ENCODE measurements around the gene KRT83.
"Not testable (repeated sequence)": the region's sequence is repeated elsewhere in the genome, so short reads cannot be mapped to it uniquely, and the experiment has no call there.

Gene KRT83

DNA sequence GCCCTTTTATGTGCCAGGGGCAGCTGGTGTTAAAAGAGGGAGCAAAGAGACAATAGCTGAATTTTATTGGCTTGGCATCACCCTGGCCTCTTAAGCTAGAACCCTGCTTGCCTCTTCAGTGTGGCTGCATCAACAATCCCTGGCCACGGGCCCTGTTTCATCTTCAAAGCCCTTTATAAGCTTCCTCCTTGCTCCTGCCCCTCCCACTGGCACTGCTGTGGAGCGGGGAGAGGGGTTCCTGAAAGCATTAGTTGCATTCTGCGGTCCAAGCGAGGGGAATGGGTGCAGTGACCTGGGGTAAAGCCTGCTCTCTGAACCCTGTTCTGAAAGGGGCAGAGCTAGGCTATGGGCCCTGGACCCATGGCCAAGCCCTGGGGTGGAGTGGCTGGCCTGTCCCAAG, 220 bp upstream of the KRT83 start:
- Histone ChIP-seq H3K9me3 (ENCODE audit: control insufficient read depth, low read length) (no peaks in the 10 kb centered on the region), H3K4me3 (ENCODE audit: insufficient read depth, low read depth, low read length) (no peak overlapping the region), H3K27me3 (ENCODE audit: control insufficient read depth, insufficient read depth, low read length, poor library complexity, severe bottlenecking) (no peaks in the 10 kb centered on the region), H3K27ac (ENCODE audit: insufficient read depth, low read depth, low read length, poor library complexity, severe bottlenecking) (no peak overlapping the region), H3K4me1 (ENCODE audit: control insufficient read depth, insufficient read depth, low read length) (no peaks in the 10 kb centered on the region), H3K36me3 (ENCODE audit: control insufficient read depth, insufficient read depth, low read length) (no peaks in the 10 kb centered on the region)
- 84 to 88% methylated on average over 4 of the region's 4 CpGs for WGBS, 2 experiments

GRCh38 chr12:52319097-52319496, 2.1 kb downstream of the KRT83 start:
- H3K27ac ChIP-seq (ENCODE audit: insufficient read depth, low read depth, low read length, poor library complexity, severe bottlenecking), result no peak overlapping the region
- H3K27me3 ChIP-seq (ENCODE audit: control insufficient read depth, insufficient read depth, low read length, poor library complexity, severe bottlenecking), result no peaks in the 10 kb centered on the region
- H3K36me3 ChIP-seq (ENCODE audit: control insufficient read depth, insufficient read depth, low read length), result no peaks in the 10 kb centered on the region
- WGBS, 2 experiments, result 73 to 77% methylated on average over 11 of the region's 11 CpGs
- no peak overlapping the region for H3K4me3 ChIP-seq (ENCODE audit: insufficient read depth, low read depth, low read length)
- no peaks in the 10 kb centered on the region for H3K9me3 ChIP-seq (ENCODE audit: control insufficient read depth, low read length)
- H3K4me1 ChIP-seq (ENCODE audit: control insufficient read depth, insufficient read depth, low read length), result no peaks in the 10 kb centered on the region

GRCh38 chr12:52318241-52318990, 2.8 kb downstream of the KRT83 start:
- Histone ChIP-seq H3K27ac (ENCODE audit: insufficient read depth, low read depth, low read length, poor library complexity, severe bottlenecking) (no peak overlapping the region), H3K36me3 (ENCODE audit: control insufficient read depth, insufficient read depth, low read length) (no peaks in the 10 kb centered on the region), H3K4me3 (ENCODE audit: insufficient read depth, low read depth, low read length) (no peak overlapping the region), H3K27me3 (ENCODE audit: control insufficient read depth, insufficient read depth, low read length, poor library complexity, severe bottlenecking) (no peaks in the 10 kb centered on the region), H3K9me3 (ENCODE audit: control insufficient read depth, low read length) (no peaks in the 10 kb centered on the region), H3K4me1 (ENCODE audit: control insufficient read depth, insufficient read depth, low read length) (no peaks in the 10 kb centered on the region)
- 85 to 86% methylated on average over 11 of the region's 11 CpGs for WGBS, 2 experiments

DNA sequence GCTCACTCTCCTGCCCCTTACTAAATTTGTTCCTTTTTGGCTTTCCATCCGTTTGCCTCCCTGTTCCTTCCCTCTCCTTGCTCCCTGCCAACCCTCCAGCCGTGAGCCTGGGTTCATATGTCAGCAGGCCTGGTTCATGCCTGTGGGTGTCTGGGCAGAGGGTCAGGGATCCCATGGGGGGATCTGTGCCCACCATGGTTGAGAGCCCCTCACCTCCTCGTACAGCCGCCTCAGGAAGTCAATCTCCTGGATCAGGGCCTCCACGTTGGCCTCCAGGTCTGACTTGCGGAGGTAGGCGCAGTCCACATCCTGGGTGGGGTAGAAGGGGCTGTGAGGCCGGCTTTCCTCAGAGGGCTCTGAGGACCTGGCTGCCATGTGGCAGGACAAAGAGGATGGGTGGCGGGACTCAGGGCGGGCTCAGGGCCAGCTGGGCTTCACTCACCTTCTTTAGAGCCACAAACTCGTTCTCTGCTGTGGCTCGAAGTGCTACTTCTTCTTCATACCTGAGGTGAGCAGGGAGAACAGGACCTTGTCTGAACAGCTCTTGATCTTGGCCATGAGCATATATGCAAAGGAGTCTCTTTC, 3.6 kb downstream of the KRT83 start:
- WGBS, 2 experiments, result 85 to 86% methylated on average over 12 of the region's 12 CpGs
- no peaks in the 10 kb centered on the region for H3K36me3 ChIP-seq (ENCODE audit: control insufficient read depth, insufficient read depth, low read length)
- no peak overlapping the region for H3K4me3 ChIP-seq (ENCODE audit: insufficient read depth, low read depth, low read length)
- no peaks in the 10 kb centered on the region for H3K9me3 ChIP-seq (ENCODE audit: control insufficient read depth, low read length)
- H3K4me1 ChIP-seq (ENCODE audit: control insufficient read depth, insufficient read depth, low read length), result no peaks in the 10 kb centered on the region
- H3K27ac ChIP-seq (ENCODE audit: insufficient read depth, low read depth, low read length, poor library complexity, severe bottlenecking), result no peak overlapping the region
- no peaks in the 10 kb centered on the region for H3K27me3 ChIP-seq (ENCODE audit: control insufficient read depth, insufficient read depth, low read length, poor library complexity, severe bottlenecking)

- Histone ChIP-seq H3K4me3 (ENCODE audit: insufficient read depth, low read depth, low read length) (no peak overlapping the region), H3K27ac (ENCODE audit: insufficient read depth, low read depth, low read length, poor library complexity, severe bottlenecking) (no peak overlapping the region), H3K4me1 (ENCODE audit: control insufficient read depth, insufficient read depth, low read length) (no peaks in the 10 kb centered on the region), H3K36me3 (ENCODE audit: control insufficient read depth, insufficient read depth, low read length) (no peaks in the 10 kb centered on the region), H3K27me3 (ENCODE audit: control insufficient read depth, insufficient read depth, low read length, poor library complexity, severe bottlenecking) (peaks cover under 1% of the 10 kb centered on the region), H3K9me3 (ENCODE audit: control insufficient read depth, low read length) (no peaks in the 10 kb centered on the region)
- WGBS, 2 experiments, result 75 to 78% methylated on average over 11 of the region's 11 CpGs
Observed at GRCh38 chr12:52316701-52317100, 4.5 kb downstream of the KRT83 start.

- H3K27me3 ChIP-seq (ENCODE audit: control insufficient read depth, insufficient read depth, low read length, poor library complexity, severe bottlenecking), result peaks cover 3% of the 10 kb centered on the region
- no peak overlapping the region for H3K4me3 ChIP-seq (ENCODE audit: insufficient read depth, low read depth, low read length)
- no peaks in the 10 kb centered on the region for H3K9me3 ChIP-seq (ENCODE audit: control insufficient read depth, low read length)
- H3K36me3 ChIP-seq (ENCODE audit: control insufficient read depth, insufficient read depth, low read length), result no peaks in the 10 kb centered on the region
- WGBS, 2 experiments, result 73 to 74% methylated on average over 9 of the region's 9 CpGs
- H3K4me1 ChIP-seq (ENCODE audit: control insufficient read depth, insufficient read depth, low read length), result no peaks in the 10 kb centered on the region
- H3K27ac ChIP-seq (ENCODE audit: insufficient read depth, low read depth, low read length, poor library complexity, severe bottlenecking), result no peak overlapping the region
Observed at GRCh38 chr12:52316290-52316689, 4.9 kb downstream of the KRT83 start.

GRCh38 chr12:52315721-52316120, 5.5 kb downstream of the KRT83 start:
- H3K4me3 ChIP-seq (ENCODE audit: insufficient read depth, low read depth, low read length); H3K9me3 ChIP-seq (ENCODE audit: control insufficient read depth, low read length); H3K4me1 ChIP-seq (ENCODE audit: control insufficient read depth, insufficient read depth, low read length); H3K27ac ChIP-seq (ENCODE audit: insufficient read depth, low read depth, low read length, poor library complexity, severe bottlenecking); H3K27me3 ChIP-seq (ENCODE audit: control insufficient read depth, insufficient read depth, low read length, poor library complexity, severe bottlenecking); H3K36me3 ChIP-seq (ENCODE audit: control insufficient read depth, insufficient read depth, low read length): not testable (repeated sequence)
- 49 to 55% methylated on average over 9 of the region's 9 CpGs for WGBS, 2 experiments

DNA sequence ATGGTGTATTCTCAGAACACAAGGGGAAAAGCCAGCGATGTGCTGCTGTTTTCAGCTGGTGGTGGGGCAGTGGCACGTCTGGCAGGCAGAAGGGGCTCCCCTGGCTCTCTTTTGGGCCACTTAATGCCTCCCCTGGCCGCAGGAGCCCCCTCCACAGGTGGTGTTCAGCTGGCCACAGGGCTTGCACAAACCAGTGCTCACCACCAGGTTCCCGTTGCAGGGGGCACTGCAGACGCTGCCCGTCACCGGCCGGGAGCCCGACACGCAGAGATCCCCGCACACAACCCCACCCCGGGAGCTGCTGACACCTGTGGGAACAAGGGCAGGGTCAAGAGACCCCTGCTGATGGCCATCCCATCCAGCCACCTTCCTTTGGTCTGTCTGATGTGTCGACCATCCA, 6.7 kb downstream of the KRT83 start:
- Histone ChIP-seq H3K4me1 (ENCODE audit: control insufficient read depth, insufficient read depth, low read length) (no peaks in the 10 kb centered on the region), H3K27ac (ENCODE audit: insufficient read depth, low read depth, low read length, poor library complexity, severe bottlenecking) (no peak overlapping the region), H3K27me3 (ENCODE audit: control insufficient read depth, insufficient read depth, low read length, poor library complexity, severe bottlenecking) (peaks cover 16% of the 10 kb centered on the region), H3K9me3 (ENCODE audit: control insufficient read depth, low read length) (no peaks in the 10 kb centered on the region), H3K36me3 (ENCODE audit: control insufficient read depth, insufficient read depth, low read length) (no peaks in the 10 kb centered on the region), H3K4me3 (ENCODE audit: insufficient read depth, low read depth, low read length) (no peak overlapping the region)
- 89 to 90% methylated on average over 13 of the region's 13 CpGs for WGBS, 2 experiments

GRCh38 chr12:52313926-52314325, 7.3 kb downstream of the KRT83 start:
- H3K27me3 ChIP-seq (ENCODE audit: control insufficient read depth, insufficient read depth, low read length, poor library complexity, severe bottlenecking), result peaks cover 21% of the 10 kb centered on the region
- no peak overlapping the region for H3K27ac ChIP-seq (ENCODE audit: insufficient read depth, low read depth, low read length, poor library complexity, severe bottlenecking)
- H3K9me3 ChIP-seq (ENCODE audit: control insufficient read depth, low read length), result no peaks in the 10 kb centered on the region
- WGBS, 2 experiments, result 76 to 84% methylated on average over 9 of the region's 9 CpGs
- H3K36me3 ChIP-seq (ENCODE audit: control insufficient read depth, insufficient read depth, low read length), result no peaks in the 10 kb centered on the region
- H3K4me1 ChIP-seq (ENCODE audit: control insufficient read depth, insufficient read depth, low read length), result peaks cover under 1% of the 10 kb centered on the region
- no peak overlapping the region for H3K4me3 ChIP-seq (ENCODE audit: insufficient read depth, low read depth, low read length)

DNA sequence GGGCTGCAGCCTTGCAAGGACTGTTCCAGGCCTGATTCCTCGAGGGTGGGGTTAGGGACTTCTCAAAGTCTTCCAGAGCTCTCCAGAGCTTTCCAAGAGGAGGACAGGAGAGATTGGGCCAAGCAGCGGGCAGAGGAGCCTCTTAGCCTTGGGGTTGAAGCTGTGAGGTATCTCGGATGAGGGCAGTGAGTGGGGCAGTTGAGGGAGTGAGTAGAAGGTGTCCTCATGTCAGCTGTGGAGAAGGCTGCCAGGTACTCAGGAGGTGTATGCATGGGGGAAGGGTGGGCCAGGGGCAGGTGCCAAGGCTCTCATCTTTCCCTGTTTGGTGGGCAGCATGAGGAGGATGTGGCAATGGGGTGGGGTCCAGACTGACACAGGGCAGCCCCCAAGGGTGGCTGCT, 7.7 kb downstream of the KRT83 start:
- Histone ChIP-seq H3K4me1 (ENCODE audit: control insufficient read depth, insufficient read depth, low read length) (peaks cover 5% of the 10 kb centered on the region), H3K27ac (ENCODE audit: insufficient read depth, low read depth, low read length, poor library complexity, severe bottlenecking) (no peak overlapping the region), H3K27me3 (ENCODE audit: control insufficient read depth, insufficient read depth, low read length, poor library complexity, severe bottlenecking) (peaks cover 26% of the 10 kb centered on the region), H3K36me3 (ENCODE audit: control insufficient read depth, insufficient read depth, low read length) (no peaks in the 10 kb centered on the region), H3K9me3 (ENCODE audit: control insufficient read depth, low read length) (no peaks in the 10 kb centered on the region), H3K4me3 (ENCODE audit: insufficient read depth, low read depth, low read length) (no peak overlapping the region)
- WGBS, 2 experiments, result 89% methylated on average over 3 of the region's 3 CpGs
